Gastroesophageal sphincter (tissue), 4 donors: Measurements from ENCODE around the gene ACTL7A. TPM values are rescaled to one million over a fixed set of nuclear protein-coding genes. Genes with fewer than 3 reads are reported as not detected.

Experiments used
- ATAC-seq: fragments of 150-250 bp; one replicate; pipeline ENCODE4 v1.9.1; 2016; ENCODE audit warnings: mild to moderate bottlenecking, moderate library complexity
- H3K27ac ChIP-seq, 4 donors: fragments of 200-600 bp; sonication (generic) in 3 of 4; 1 replicate in 3 of 4; 2 replicates in 1 of 4; pipeline ENCODE4 v1.5.1; 2016 to 2019
- H3K27me3 ChIP-seq: fragments of 200-600 bp; sonication (generic); one replicate; pipeline ENCODE4 v1.5.1; 2019
- H3K36me3 ChIP-seq, 2 donors: fragments of 200-600 bp; sonication (generic); one replicate each; pipeline ENCODE4 v1.5.1; 2019; ENCODE audit warnings: control low read depth in 1 of 2
- H3K4me1 ChIP-seq, 3 donors: fragments of 200-600 bp; sonication (generic); 1 replicate in 2 of 3; 2 replicates in 1 of 3; pipeline ENCODE4 v1.5.1; 2016 to 2019; ENCODE audit warnings: control low read depth in 2 of 3
- H3K4me3 ChIP-seq, 2 donors: fragments of 200-600 bp; sonication (generic); one replicate each; pipeline ENCODE4 v1.5.1; 2019; ENCODE audit warnings: mild to moderate bottlenecking in 1 of 2, moderate library complexity in 1 of 2
- H3K9me3 ChIP-seq, 3 donors: fragments of 200-600 bp; sonication (generic); one replicate each; pipeline ENCODE4 v1.5.1; 2017 to 2019; ENCODE audit warnings: control low read depth in 2 of 3
- EP300 ChIP-seq: sonication (generic); formaldehyde crosslinking; IDR thresholded peaks from one replicate; pipeline ENCODE4 v1.6.1; 2017; ENCODE audit warnings: antibody characterized with exemption, mild to moderate bottlenecking
- POLR2A ChIP-seq, 2 donors: fragments of 450-650 bp; IDR thresholded peaks; one replicate each; pipeline ENCODE4 v1.6.1; 2017; ENCODE audit warnings: antibody characterized with exemption in 2 of 2, mild to moderate bottlenecking in 2 of 2, moderate library complexity in 1 of 2
- POLR2AphosphoS5 ChIP-seq: sonication (generic); formaldehyde crosslinking; IDR thresholded peaks from one replicate; pipeline ENCODE4 v1.6.1; 2017; ENCODE audit warnings: antibody characterized with exemption
- WGBS, 2 donors: methylation state at CpG; one replicate each; pipeline ENCODE4 v1.1.5; 2018; ENCODE audit warnings: low coverage in 1 of 2; 5-methylcytosine and 5-hydroxymethylcytosine counted together
- total RNA-seq, 4 donors: library from RNA; depleted of rRNA; stranded (reverse); fragments of >200 nt; gene quantifications; one replicate each; pipeline ENCODE4 v1.1.0, GENCODE V29; 2016
- TF ChIP-seq, protein P1 (sequence below), 4 experiments: fragments of 200-600 bp in 2 of 4; fragments of 450-650 bp in 2 of 4; sonication (generic) in 1 of 4; IDR thresholded peaks; one replicate each; pipeline ENCODE4 v1.5.1; 2017 to 2019; ENCODE audit warnings: antibody characterized with exemption in 4 of 4, mild to moderate bottlenecking in 2 of 4, moderate library complexity in 2 of 4

Gene ACTL7A
- total RNA-seq, 4 donors from 2014 or later: not detected

DNA sequence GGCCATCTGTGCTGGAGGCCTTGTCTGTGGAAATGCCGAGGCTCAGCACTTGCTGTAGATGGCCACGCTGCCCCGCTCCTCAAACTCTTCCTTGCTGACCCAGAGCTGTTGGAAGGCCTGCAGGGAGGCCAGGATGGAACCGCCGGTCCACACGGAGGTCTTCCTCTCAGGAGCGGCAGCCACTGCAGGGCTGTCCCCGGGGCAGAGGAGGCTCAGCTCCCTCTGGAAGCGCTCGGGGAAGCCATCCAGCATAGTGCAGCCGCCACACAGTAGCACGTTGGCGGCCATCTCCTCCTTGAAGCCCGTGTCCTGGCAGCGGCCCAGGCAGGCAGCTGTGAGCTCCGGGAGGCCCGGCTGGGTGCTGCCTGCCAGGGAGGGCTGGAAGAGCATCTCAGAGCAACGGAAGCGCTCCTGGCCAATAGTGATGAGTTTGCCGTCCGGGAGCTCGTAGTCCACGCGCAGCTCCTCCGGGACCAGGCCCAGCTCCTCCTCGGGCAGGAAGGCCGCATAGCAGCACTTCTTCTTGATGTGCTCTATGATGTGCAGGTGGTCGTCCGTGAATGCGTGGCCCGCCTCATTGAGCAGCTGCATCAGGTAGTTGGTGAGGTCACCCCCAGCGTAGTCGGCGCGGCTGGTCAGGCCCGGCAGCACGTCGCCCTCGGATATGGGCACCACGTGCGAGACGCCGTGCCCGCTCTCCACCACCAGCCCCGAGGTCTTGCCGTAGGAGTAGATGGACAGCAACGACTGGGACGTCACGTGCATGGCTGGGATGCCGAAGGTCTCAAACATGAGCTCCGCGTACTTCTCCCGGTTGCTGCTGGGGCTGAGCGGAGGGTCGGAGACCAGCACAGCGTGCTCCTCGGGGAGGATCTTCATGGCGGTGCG, 7.2 kb upstream of the ACTL7A start:
- ATAC-seq: no peak
- Histone ChIP-seq H3K9me3 (no peaks in the 10 kb centered on the region), H3K36me3 (no peaks in the 10 kb centered on the region), H3K4me3 (no peak overlapping the region), H3K27me3 (no peaks in the 10 kb centered on the region), H3K27ac (no peak overlapping the region), H3K4me1 (no peaks in the 10 kb centered on the region)
- TF ChIP-seq, protein P1, sequence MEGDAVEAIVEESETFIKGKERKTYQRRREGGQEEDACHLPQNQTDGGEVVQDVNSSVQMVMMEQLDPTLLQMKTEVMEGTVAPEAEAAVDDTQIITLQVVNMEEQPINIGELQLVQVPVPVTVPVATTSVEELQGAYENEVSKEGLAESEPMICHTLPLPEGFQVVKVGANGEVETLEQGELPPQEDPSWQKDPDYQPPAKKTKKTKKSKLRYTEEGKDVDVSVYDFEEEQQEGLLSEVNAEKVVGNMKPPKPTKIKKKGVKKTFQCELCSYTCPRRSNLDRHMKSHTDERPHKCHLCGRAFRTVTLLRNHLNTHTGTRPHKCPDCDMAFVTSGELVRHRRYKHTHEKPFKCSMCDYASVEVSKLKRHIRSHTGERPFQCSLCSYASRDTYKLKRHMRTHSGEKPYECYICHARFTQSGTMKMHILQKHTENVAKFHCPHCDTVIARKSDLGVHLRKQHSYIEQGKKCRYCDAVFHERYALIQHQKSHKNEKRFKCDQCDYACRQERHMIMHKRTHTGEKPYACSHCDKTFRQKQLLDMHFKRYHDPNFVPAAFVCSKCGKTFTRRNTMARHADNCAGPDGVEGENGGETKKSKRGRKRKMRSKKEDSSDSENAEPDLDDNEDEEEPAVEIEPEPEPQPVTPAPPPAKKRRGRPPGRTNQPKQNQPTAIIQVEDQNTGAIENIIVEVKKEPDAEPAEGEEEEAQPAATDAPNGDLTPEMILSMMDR (IDR thresholded peaks at IDR 0.05): no peak
- TF ChIP-seq EP300 (no peak), POLR2AphosphoS5 (no peak), POLR2A (IDR thresholded peaks at IDR 0.05) (no peak)
- WGBS, 2 donors: no CpG with 5 or more reads among the region's 59 CpGs

DNA sequence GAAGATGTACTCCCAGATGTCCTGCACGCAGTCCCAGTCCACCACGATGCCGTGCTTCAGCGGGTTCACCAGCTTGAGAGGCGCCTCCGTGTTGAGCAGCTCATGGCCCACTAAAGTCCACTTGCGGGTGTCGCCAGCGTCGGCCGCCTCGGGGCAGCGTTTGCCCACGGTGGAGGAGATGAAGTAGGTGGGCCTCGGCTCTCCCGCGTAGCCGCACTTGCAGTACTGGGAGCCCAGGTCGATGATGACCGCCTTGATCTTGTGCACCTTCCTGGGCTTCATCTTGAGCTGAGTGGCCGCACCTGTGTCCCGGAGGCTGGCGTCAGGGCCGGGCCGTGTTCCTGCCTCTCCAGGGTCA, 6.6 kb upstream of the ACTL7A start:
- H3K4me3 ChIP-seq: no peak overlapping the region
- H3K4me1 ChIP-seq: no peaks in the 10 kb centered on the region
- TF ChIP-seq POLR2AphosphoS5: no peak
- TF ChIP-seq POLR2A (IDR thresholded peaks at IDR 0.05): no peak
- TF ChIP-seq EP300: no peak
- TF ChIP-seq, protein P1 (IDR thresholded peaks at IDR 0.05): no peak
- WGBS, 2 donors: 100% methylated on average over 2 of the region's 25 CpGs; no CpG with 5 or more reads in 1 of the 2 donors
- no peak for ATAC-seq
- no peaks in the 10 kb centered on the region for H3K36me3 ChIP-seq
- no peak overlapping the region for H3K27ac ChIP-seq
- no peaks in the 10 kb centered on the region for H3K27me3 ChIP-seq
- H3K9me3 ChIP-seq: no peaks in the 10 kb centered on the region

DNA sequence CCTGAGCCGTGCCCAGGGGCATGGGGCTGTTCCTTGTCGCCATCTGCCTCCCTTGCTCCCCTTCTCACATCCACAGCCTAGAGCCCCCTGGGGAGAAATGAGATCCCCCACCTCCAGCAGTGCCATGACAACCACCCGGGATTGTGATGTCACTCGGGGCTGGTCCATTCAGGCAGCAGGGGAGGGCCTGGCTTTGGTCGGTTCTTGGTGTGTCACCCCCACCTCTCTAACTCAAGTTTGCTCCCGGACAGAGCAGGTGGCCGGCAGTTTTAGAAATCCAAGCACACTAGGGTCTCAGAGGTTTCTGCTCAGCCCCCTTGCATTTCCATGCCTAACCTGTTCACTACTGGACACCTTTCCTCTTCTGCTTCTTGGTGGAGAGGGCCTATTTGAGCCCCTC, 6.2 kb upstream of the ACTL7A start, which contains the start of gene ACTL7B:
Gene ACTL7B (minus strand): TSS at position 99 of the 400 bp plus-strand sequence. CDS start 56 bp downstream, at position 43.
- H3K4me3 ChIP-seq: no peak within 1 kb of the TSS
- no peak for TF ChIP-seq POLR2A (IDR thresholded peaks at IDR 0.05)
- TF ChIP-seq, protein P1 (IDR thresholded peaks at IDR 0.05): no peak
- no peak for TF ChIP-seq EP300
- TF ChIP-seq POLR2AphosphoS5: no peak
- no peak within 1 kb of the TSS for H3K27ac ChIP-seq
- H3K9me3 ChIP-seq: no peaks in the 10 kb centered on the region
- no peaks in the 10 kb centered on the region for H3K27me3 ChIP-seq
- H3K4me1 ChIP-seq: no peaks in the 10 kb centered on the region
- ATAC-seq: no peak
- no peaks in the 10 kb centered on the region for H3K36me3 ChIP-seq
- WGBS, 2 donors: 85 to 90% methylated on average over 3 to 4 of the region's 7 CpGs

DNA sequence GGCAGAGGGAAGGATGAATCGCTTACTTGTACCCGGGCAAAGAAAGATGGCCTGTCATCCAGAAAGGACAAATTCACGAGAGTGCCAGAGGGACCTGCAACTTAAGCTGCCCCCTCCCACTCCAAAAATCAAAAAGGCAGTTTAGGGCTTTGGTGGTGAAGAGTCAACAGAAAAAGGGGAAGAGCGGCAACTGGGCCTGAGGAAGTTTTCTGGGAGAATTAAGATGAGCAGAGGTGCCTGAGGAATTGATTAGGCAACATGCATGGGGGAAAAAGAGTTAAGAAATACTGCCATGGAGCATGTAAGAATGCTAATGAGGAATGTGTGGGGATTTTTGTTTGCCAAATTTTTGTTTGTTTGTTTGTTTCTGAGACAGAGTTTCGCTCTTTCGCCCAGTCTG, 4.5 kb upstream of the ACTL7A start:
- H3K4me3 ChIP-seq: no peak overlapping the region
- ATAC-seq: no peak
- no peaks in the 10 kb centered on the region for H3K27me3 ChIP-seq
- TF ChIP-seq POLR2AphosphoS5 (no peak), POLR2A (IDR thresholded peaks at IDR 0.05) (no peak), EP300 (no peak)
- TF ChIP-seq, protein P1 (IDR thresholded peaks at IDR 0.05): no peak
- no peak overlapping the region for H3K27ac ChIP-seq
- no peaks in the 10 kb centered on the region for H3K4me1 ChIP-seq
- no peaks in the 10 kb centered on the region for H3K9me3 ChIP-seq
- H3K36me3 ChIP-seq: no peaks in the 10 kb centered on the region
- WGBS, 2 donors: 79 to 100% methylated on average over 3 to 6 of the region's 6 CpGs
